Measurements from ENCODE around the gene SCEL.
A peak's percentile ranks its signal among the peaks of the same experiment; 100 is the strongest.

The SCEL gene

GRCh38 chr13:77519808-77520207, 15.7 kb upstream of the SCEL start:
- no peak for TF ChIP-seq CTCF (conservative IDR thresholded peaks at IDR 0.05; ENCODE audit: low read depth, low read length)
- H3K4me3 ChIP-seq (ENCODE audit: low read depth, low read length), result no peak overlapping the region
- no peak for DNase-seq (ENCODE audit: low read depth)

- TF ChIP-seq CTCF (conservative IDR thresholded peaks at IDR 0.05; ENCODE audit: low read depth, low read length), result no peak
- H3K4me3 ChIP-seq (ENCODE audit: low read depth, low read length), result no peak overlapping the region
- DNase-seq (ENCODE audit: low read depth), result peak; percentile 34
Measured at GRCh38 chr13:77521194-77521593, 14.3 kb upstream of the SCEL start.

- no peak for TF ChIP-seq CTCF (conservative IDR thresholded peaks at IDR 0.05; ENCODE audit: low read depth, low read length)
- H3K4me3 ChIP-seq (ENCODE audit: low read depth, low read length), result no peak overlapping the region
- peak; percentile 68 for DNase-seq (ENCODE audit: low read depth)
Measured at GRCh38 chr13:77521595-77522367, 13.7 kb upstream of the SCEL start.

- TF ChIP-seq CTCF (conservative IDR thresholded peaks at IDR 0.05; ENCODE audit: low read depth, low read length), result no peak
- DNase-seq (ENCODE audit: low read depth), result no peak
- no peak overlapping the region for H3K4me3 ChIP-seq (ENCODE audit: low read depth, low read length)
Measured at GRCh38 chr13:77522444-77522843, 13.1 kb upstream of the SCEL start.

GRCh38 chr13:77523386-77523785, 12.1 kb upstream of the SCEL start:
- no peak for DNase-seq (ENCODE audit: low read depth)
- TF ChIP-seq CTCF (conservative IDR thresholded peaks at IDR 0.05; ENCODE audit: low read depth, low read length), result no peak
- H3K4me3 ChIP-seq (ENCODE audit: low read depth, low read length), result no peak overlapping the region

- no peak for DNase-seq (ENCODE audit: low read depth)
- H3K4me3 ChIP-seq (ENCODE audit: low read depth, low read length), result no peak overlapping the region
- no peak for TF ChIP-seq CTCF (conservative IDR thresholded peaks at IDR 0.05; ENCODE audit: low read depth, low read length)
Measured at GRCh38 chr13:77523834-77524728, 11.4 kb upstream of the SCEL start.

All from choroid plexus epithelial cell (primary cell).